Measurements from ENCODE around the gene PPM1D.

DNA sequence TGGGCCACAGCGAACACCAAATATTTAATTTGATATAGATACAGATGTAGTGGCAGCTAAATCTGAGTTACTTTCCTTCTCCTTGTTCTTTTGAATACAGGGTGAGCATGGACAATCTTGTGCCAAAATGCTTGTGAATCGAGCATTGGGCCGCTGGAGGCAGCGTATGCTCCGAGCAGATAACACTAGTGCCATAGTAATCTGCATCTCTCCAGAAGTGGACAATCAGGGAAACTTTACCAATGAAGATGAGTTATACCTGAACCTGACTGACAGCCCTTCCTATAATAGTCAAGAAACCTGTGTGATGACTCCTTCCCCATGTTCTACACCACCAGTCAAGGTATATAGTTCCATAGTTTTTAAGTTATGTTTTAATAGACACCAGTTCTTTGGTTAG lies 56.5 kb downstream of the PPM1D start:
- TF ChIP-seq, protein P1, sequence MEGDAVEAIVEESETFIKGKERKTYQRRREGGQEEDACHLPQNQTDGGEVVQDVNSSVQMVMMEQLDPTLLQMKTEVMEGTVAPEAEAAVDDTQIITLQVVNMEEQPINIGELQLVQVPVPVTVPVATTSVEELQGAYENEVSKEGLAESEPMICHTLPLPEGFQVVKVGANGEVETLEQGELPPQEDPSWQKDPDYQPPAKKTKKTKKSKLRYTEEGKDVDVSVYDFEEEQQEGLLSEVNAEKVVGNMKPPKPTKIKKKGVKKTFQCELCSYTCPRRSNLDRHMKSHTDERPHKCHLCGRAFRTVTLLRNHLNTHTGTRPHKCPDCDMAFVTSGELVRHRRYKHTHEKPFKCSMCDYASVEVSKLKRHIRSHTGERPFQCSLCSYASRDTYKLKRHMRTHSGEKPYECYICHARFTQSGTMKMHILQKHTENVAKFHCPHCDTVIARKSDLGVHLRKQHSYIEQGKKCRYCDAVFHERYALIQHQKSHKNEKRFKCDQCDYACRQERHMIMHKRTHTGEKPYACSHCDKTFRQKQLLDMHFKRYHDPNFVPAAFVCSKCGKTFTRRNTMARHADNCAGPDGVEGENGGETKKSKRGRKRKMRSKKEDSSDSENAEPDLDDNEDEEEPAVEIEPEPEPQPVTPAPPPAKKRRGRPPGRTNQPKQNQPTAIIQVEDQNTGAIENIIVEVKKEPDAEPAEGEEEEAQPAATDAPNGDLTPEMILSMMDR (IDR thresholded peaks at IDR 0.05; ENCODE audit: low read depth, low read length), result no peak
- TF ChIP-seq EZH2phosphoT487 (IDR thresholded peaks at IDR 0.05; ENCODE audit: low read depth), result no peak

Data from OCI-LY3 (cell line).